GM18909 (cell line): ENCODE measurements around the gene SAMD13.
"Not testable (repeated sequence)": the region's sequence is repeated elsewhere in the genome, so short reads cannot be mapped to it uniquely, and the experiment has no call there.

Experiments used
- ATAC-seq: cut with Tn5 transposase; IDR thresholded peaks from one replicate; pipeline ENCODE4 v1.9.1; 2021; ENCODE audit warnings: mild to moderate bottlenecking; ENCODE audit not compliant: unreplicated experiment, poor library complexity

SAMD13 gene

GRCh38 chr1:84282780-84283333 lies 18.7 kb upstream of the SAMD13 start:
- ATAC-seq, result peak; percentile 85

GRCh38 chr1:84283381-84283780 lies 18.1 kb upstream of the SAMD13 start:
- no peak for ATAC-seq

- no peak for ATAC-seq
Observed at GRCh38 chr1:84286071-84286470, 15.4 kb upstream of the SAMD13 start.

- not testable (repeated sequence) for ATAC-seq
Observed at GRCh38 chr1:84287389-84287788, 14.1 kb upstream of the SAMD13 start.

- no peak for ATAC-seq
Observed at GRCh38 chr1:84289169-84289785, 12.2 kb upstream of the SAMD13 start.

GRCh38 chr1:84291882-84292655 lies 9.4 kb upstream of the SAMD13 start:
- no peak for ATAC-seq

GRCh38 chr1:84293766-84294165 lies 7.7 kb upstream of the SAMD13 start:
- ATAC-seq, result no peak

- ATAC-seq, result no peak
Observed at GRCh38 chr1:84294751-84295150, 6.8 kb upstream of the SAMD13 start.

- ATAC-seq, result peak; percentile 0
Observed at GRCh38 chr1:84297546-84298244, 3.8 kb upstream of the SAMD13 start.

GRCh38 chr1:84298328-84298683 lies 3.2 kb upstream of the SAMD13 start:
- ATAC-seq, result peak; percentile 75

GRCh38 chr1:84298684-84299535 lies 2.6 kb upstream of the SAMD13 start:
- peak; percentile 43 for ATAC-seq

GRCh38 chr1:84299536-84300170 lies 1.9 kb upstream of the SAMD13 start:
- ATAC-seq, result no peak

GRCh38 chr1:84300501-84300900 lies 1.0 kb upstream of the SAMD13 start:
- no peak for ATAC-seq

- ATAC-seq, result no peak
Observed at GRCh38 chr1:84301785-84302385, 377 bp downstream of the SAMD13 start.

- no peak for ATAC-seq
Observed at GRCh38 chr1:84303314-84303830, 1.9 kb downstream of the SAMD13 start.

GRCh38 chr1:84307398-84307797 lies 5.9 kb downstream of the SAMD13 start:
- ATAC-seq, result no peak

GRCh38 chr1:84311296-84311695 lies 9.8 kb downstream of the SAMD13 start:
- ATAC-seq, result no peak

- ATAC-seq, result no peak
Observed at GRCh38 chr1:84319662-84320061, 18.2 kb downstream of the SAMD13 start.

GRCh38 chr1:84327830-84328229 lies 26.3 kb downstream of the SAMD13 start:
- ATAC-seq, result no peak
